ENCODE measurements around the gene RPL11. TPM values are rescaled to one million over a fixed set of nuclear protein-coding genes. Genes with fewer than 3 reads are reported as not detected.
"Not testable (repeated sequence)": the region's sequence is repeated elsewhere in the genome, so short reads cannot be mapped to it uniquely, and the experiment has no call there.

RPL11 gene
- total RNA-seq, 2 donors from 2014 or later = 553 to 720 TPM

DNA sequence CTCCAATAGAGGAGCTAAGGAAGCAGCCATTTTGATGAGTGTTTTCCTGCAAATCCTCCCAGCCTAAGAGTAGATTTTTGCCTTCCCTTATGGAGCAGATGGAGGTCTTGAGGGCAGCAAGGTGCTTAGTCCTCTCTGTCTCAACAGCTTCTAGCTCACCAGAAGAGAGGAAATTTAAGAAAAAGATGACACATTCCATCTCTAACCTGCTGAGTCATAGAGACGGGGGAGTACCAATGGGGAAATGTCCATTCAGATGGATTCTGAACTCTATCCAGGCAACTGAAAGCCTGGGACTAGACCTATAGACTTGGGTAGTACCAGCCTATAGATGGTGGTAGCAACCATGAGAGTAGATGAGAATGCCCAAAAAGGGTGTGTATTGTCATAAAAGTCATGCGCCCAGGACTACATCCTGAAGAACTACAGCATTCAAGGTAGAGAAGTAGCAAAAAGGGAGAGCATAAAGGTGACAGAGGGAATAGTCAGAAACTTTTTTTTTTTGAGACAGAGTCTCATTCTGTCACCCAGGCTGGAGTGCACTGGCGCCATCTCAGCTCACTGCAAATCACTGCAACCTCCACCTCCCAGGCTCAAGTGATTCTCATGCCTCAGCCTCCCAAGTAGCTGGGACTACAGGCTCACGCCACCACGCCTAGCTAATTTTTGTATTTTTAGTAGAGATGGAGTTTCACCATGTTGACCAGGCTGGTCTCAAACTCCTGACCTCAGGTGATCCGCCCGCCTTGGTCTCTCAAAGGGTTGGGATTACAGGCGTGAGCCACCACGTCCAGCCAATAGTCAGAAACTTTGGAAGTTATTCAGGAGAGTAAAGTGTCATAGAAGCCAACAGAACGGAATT is 41.0 kb downstream of the RPL11 start:
- H3K27ac ChIP-seq = no peak overlapping the region
- no peaks in the 10 kb centered on the region for H3K9me3 ChIP-seq
- H3K4me3 ChIP-seq = no peak overlapping the region
- intact Hi-C loops (cut with DNase I) = no loop called here
- TF ChIP-seq, protein P1, sequence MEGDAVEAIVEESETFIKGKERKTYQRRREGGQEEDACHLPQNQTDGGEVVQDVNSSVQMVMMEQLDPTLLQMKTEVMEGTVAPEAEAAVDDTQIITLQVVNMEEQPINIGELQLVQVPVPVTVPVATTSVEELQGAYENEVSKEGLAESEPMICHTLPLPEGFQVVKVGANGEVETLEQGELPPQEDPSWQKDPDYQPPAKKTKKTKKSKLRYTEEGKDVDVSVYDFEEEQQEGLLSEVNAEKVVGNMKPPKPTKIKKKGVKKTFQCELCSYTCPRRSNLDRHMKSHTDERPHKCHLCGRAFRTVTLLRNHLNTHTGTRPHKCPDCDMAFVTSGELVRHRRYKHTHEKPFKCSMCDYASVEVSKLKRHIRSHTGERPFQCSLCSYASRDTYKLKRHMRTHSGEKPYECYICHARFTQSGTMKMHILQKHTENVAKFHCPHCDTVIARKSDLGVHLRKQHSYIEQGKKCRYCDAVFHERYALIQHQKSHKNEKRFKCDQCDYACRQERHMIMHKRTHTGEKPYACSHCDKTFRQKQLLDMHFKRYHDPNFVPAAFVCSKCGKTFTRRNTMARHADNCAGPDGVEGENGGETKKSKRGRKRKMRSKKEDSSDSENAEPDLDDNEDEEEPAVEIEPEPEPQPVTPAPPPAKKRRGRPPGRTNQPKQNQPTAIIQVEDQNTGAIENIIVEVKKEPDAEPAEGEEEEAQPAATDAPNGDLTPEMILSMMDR (IDR thresholded peaks at IDR 0.05) = no peak
- no peak for TF ChIP-seq POLR2A (IDR thresholded peaks at IDR 0.05)
- no peak for ATAC-seq
- no peaks in the 10 kb centered on the region for H3K27me3 ChIP-seq
- DNase-seq = no peak
- peaks cover 30% of the 10 kb centered on the region for H3K4me1 ChIP-seq
- no peaks in the 10 kb centered on the region for H3K36me3 ChIP-seq (replicated peaks in 1 of 2; ENCODE audit: insufficient read depth in 1 of 2, low read depth in 2 of 2)
- WGBS, 2 donors = 95 to 96% methylated on average over 10 of the region's 10 CpGs

DNA sequence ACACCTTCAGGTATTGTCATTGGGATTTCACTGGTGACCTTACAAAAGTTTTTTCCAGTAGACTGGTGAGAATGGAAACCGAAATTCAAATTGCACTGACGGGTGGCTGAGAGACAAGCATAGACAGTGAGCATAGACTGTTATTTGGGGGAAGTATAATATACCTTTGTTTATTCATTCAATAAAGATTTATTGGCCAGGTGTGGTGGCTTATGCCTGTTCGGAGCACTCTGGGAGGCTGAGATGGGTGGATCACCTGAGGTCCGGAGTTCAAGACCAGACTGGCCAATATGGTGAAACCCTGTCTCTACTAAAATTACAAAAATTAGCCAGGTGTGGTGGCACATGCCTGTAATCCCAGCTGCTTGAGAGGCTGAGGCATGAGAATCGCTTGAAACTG is 41.7 kb downstream of the RPL11 start:
- H3K9me3 ChIP-seq; intact Hi-C loops (cut with DNase I); H3K27ac ChIP-seq; ATAC-seq; DNase-seq; H3K4me3 ChIP-seq; H3K36me3 ChIP-seq (replicated peaks in 1 of 2; ENCODE audit: insufficient read depth in 1 of 2, low read depth in 2 of 2); H3K27me3 ChIP-seq: not testable (repeated sequence)
- WGBS, 2 donors = 93 to 94% methylated on average over 5 of the region's 5 CpGs
- H3K4me1 ChIP-seq = peaks cover 23% of the 10 kb centered on the region

DNA sequence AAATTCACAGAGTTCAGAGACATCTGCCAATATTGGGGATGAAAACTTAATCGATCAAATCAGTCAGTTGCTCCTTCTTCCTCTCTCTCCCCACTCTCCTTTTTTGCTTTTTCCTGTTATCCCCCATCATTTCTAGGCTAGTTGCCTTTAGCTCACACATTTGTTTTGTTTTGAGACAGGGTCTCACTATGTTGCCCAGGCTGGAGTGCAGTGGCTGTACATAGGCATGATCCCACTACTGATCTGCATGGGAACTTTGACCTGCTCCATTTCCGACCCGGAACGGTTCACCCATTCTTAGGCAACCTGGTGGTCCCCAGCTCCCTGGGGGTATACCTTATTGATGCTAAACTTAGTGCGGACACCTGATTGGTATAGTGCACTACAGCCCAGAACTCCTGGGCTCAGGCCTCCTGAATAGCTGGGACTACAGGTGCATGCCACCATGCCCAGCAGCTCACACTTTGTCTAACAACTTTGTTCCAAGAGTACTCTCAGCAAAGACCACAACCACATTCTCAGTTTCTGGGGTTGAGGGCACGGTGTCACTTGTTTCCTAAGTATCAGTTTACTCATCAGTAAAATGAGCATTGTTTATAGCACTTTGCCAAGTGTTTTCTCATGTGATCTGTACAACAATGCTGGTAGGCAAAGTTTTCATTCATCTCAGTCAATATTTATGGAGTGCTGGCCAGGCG is 45.0 kb downstream of the RPL11 start:
- ATAC-seq = no peak
- H3K9me3 ChIP-seq = no peaks in the 10 kb centered on the region
- H3K36me3 ChIP-seq (replicated peaks in 1 of 2; ENCODE audit: insufficient read depth in 1 of 2, low read depth in 2 of 2) = no peaks in the 10 kb centered on the region
- intact Hi-C loops (cut with DNase I) = no loop called here
- peaks cover 6% of the 10 kb centered on the region for H3K4me1 ChIP-seq
- H3K4me3 ChIP-seq = no peak overlapping the region
- WGBS, 2 donors = 85 to 97% methylated on average over 7 of the region's 7 CpGs
- TF ChIP-seq POLR2A (IDR thresholded peaks at IDR 0.05) = no peak
- TF ChIP-seq, protein P1 (IDR thresholded peaks at IDR 0.05) = no peak
- no peak overlapping the region for H3K27ac ChIP-seq
- DNase-seq = no peak
- H3K27me3 ChIP-seq = no peaks in the 10 kb centered on the region

DNA sequence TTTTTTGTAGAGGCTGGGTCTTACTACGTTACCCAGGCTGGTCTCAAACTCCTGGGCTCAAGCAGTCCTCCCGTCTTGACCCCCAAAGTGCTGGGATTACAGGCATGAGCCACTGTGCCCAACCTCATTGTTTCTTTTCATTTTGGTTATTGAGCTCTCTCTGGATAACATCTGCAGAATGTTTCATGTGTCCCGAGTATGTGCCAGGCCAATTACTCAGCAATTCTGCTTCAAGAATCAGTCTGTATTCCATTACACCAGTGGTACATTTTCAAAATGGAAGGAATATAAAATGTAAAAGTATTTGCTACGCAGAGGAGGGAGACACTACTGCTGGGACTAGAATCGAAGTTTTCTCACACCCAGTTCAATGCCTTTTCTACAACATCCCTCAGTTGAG is 50.0 kb downstream of the RPL11 start:
- ATAC-seq (no peak), DNase-seq (no peak)
- no peaks in the 10 kb centered on the region for H3K36me3 ChIP-seq (replicated peaks in 1 of 2; ENCODE audit: insufficient read depth in 1 of 2, low read depth in 2 of 2)
- H3K4me1 ChIP-seq = peaks cover 26% of the 10 kb centered on the region
- WGBS, 2 donors = 74 to 81% methylated on average over 5 of the region's 5 CpGs
- no peaks in the 10 kb centered on the region for H3K27me3 ChIP-seq
- H3K27ac ChIP-seq = no peak overlapping the region
- H3K9me3 ChIP-seq = no peaks in the 10 kb centered on the region
- no peak for TF ChIP-seq POLR2A (IDR thresholded peaks at IDR 0.05)
- TF ChIP-seq, protein P1 (IDR thresholded peaks at IDR 0.05) = no peak
- intact Hi-C loops (cut with DNase I) = no loop called here
- no peak overlapping the region for H3K4me3 ChIP-seq

DNA sequence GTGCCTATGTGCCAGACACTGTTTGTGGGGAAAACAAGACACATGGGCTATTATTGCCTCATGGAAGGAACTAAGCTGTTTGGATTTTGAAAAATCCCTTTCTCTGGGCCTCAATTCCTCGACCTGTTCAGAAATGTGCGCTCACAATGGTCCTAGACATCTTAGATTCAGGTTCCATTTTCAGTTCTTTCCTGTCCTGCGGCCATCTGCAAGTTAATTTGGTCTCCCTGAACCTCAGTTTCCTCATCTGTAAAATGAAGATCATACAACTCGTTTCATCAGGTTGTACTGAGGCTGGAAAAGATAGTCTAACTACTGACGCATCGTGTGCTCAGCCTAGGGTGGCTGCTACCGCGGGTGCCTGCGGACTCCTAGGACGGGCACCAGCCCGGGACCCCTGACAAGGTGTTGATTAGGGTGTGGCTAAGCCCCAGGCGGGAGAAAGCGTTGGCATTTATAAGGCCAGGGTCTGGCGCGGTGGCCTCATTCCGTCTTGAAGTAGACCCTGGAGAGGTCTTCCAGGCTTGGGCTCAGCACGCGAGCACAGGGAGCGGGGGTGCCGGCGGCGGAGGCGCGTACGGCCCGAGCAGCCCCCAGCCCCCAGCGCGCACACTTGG is 51.2 kb downstream of the RPL11 start:
- 9 to 17% methylated on average over 13 to 28 of the region's 28 CpGs for WGBS, 2 donors
- intact Hi-C loops (cut with DNase I) = no loop called here
- ATAC-seq = peak; percentile 49

More for the DNA sequence above, 51.2 kb downstream of the RPL11 start:
- Histone ChIP-seq H3K27me3 (no peaks in the 10 kb centered on the region), H3K4me1 (peaks cover 37% of the 10 kb centered on the region), H3K27ac (peak overlapping the region; percentile 75 to 92 (median 88)), H3K36me3 (replicated peaks in 1 of 2; ENCODE audit: insufficient read depth in 1 of 2, low read depth in 2 of 2) (no peaks in the 10 kb centered on the region), H3K9me3 (no peaks in the 10 kb centered on the region), H3K4me3 (peak overlapping the region; percentile 54 to 93)
- TF ChIP-seq, protein P1 (IDR thresholded peaks at IDR 0.05) = no peak
- TF ChIP-seq POLR2A (IDR thresholded peaks at IDR 0.05) = no peak
- peak in 2 of 4 donors; percentile 23 to 39 for DNase-seq

All from body of pancreas (tissue), 4 donors.